Measurements from ENCODE around the gene IRF4.

DNA sequence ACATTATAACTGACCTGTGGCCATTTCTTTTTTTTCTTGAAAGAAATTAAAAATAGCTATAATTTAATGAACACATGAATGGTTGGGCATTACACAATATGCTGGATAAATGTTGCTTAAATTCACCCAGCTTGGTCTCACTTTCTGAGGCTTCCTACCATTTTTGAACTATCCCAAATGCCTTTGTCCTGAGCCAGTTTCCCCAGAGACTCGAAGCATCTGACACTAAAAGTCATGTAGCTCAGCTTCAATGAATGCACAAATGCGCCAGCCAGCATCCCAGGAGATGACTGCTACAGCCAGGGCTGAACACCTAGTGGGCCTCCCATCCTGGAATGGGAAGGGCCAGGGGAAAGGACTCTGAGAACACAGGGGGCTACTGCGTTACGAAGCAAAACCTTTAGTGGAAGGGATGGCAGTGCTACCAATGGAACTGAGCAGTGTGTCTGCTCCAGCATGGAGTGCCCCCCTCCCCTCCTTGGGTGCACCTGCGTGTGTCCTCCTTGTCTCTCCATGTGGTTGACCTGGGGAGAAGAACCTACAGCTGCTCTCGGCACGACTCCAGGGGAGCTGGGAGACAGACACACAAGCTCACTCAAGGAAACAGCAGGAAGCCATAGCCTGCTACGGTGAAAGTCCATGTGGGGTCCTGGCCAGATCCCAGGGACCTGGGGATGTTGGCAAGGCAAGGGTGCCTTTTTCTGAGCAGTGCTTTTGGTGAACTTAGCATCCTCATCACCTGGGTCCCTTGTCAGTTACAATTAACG, 60.9 kb downstream of the IRF4 start:
- TF ChIP-seq EZH2phosphoT487 (IDR thresholded peaks at IDR 0.05; ENCODE audit: unreplicated experiment) (no peak), POLR2AphosphoS5 (IDR thresholded peaks at IDR 0.05; ENCODE audit: low read depth) (no peak), CREB1 (CRISPR knock-in tag; IDR thresholded peaks at IDR 0.05; ENCODE audit: low read depth) (no peak), NANOG (IDR thresholded peaks at IDR 0.05; ENCODE audit: borderline replicate concordance) (no peak), EZH2 (IDR thresholded peaks at IDR 0.05; ENCODE audit: low read depth, unreplicated experiment) (no peak), ZNF114 (CRISPR knock-in tag; IDR thresholded peaks at IDR 0.05) (no peak), ZNF331 (CRISPR knock-in tag; IDR thresholded peaks at IDR 0.05; ENCODE audit: low read depth) (no peak), JUNB (IDR thresholded peaks at IDR 0.05; ENCODE audit: unreplicated experiment) (no peak), STAT1 (IDR thresholded peaks at IDR 0.05; ENCODE audit: unreplicated experiment) (no peak)
- TF ChIP-seq, protein P1, sequence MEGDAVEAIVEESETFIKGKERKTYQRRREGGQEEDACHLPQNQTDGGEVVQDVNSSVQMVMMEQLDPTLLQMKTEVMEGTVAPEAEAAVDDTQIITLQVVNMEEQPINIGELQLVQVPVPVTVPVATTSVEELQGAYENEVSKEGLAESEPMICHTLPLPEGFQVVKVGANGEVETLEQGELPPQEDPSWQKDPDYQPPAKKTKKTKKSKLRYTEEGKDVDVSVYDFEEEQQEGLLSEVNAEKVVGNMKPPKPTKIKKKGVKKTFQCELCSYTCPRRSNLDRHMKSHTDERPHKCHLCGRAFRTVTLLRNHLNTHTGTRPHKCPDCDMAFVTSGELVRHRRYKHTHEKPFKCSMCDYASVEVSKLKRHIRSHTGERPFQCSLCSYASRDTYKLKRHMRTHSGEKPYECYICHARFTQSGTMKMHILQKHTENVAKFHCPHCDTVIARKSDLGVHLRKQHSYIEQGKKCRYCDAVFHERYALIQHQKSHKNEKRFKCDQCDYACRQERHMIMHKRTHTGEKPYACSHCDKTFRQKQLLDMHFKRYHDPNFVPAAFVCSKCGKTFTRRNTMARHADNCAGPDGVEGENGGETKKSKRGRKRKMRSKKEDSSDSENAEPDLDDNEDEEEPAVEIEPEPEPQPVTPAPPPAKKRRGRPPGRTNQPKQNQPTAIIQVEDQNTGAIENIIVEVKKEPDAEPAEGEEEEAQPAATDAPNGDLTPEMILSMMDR (conservative IDR thresholded peaks at IDR 0.05; ENCODE audit: low read depth in 2 of 2), result no peak
- TF ChIP-seq, protein P2, sequence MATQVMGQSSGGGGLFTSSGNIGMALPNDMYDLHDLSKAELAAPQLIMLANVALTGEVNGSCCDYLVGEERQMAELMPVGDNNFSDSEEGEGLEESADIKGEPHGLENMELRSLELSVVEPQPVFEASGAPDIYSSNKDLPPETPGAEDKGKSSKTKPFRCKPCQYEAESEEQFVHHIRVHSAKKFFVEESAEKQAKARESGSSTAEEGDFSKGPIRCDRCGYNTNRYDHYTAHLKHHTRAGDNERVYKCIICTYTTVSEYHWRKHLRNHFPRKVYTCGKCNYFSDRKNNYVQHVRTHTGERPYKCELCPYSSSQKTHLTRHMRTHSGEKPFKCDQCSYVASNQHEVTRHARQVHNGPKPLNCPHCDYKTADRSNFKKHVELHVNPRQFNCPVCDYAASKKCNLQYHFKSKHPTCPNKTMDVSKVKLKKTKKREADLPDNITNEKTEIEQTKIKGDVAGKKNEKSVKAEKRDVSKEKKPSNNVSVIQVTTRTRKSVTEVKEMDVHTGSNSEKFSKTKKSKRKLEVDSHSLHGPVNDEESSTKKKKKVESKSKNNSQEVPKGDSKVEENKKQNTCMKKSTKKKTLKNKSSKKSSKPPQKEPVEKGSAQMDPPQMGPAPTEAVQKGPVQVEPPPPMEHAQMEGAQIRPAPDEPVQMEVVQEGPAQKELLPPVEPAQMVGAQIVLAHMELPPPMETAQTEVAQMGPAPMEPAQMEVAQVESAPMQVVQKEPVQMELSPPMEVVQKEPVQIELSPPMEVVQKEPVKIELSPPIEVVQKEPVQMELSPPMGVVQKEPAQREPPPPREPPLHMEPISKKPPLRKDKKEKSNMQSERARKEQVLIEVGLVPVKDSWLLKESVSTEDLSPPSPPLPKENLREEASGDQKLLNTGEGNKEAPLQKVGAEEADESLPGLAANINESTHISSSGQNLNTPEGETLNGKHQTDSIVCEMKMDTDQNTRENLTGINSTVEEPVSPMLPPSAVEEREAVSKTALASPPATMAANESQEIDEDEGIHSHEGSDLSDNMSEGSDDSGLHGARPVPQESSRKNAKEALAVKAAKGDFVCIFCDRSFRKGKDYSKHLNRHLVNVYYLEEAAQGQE (IDR thresholded peaks at IDR 0.05; ENCODE audit: unreplicated experiment), result no peak
- TF ChIP-seq, protein P3, sequence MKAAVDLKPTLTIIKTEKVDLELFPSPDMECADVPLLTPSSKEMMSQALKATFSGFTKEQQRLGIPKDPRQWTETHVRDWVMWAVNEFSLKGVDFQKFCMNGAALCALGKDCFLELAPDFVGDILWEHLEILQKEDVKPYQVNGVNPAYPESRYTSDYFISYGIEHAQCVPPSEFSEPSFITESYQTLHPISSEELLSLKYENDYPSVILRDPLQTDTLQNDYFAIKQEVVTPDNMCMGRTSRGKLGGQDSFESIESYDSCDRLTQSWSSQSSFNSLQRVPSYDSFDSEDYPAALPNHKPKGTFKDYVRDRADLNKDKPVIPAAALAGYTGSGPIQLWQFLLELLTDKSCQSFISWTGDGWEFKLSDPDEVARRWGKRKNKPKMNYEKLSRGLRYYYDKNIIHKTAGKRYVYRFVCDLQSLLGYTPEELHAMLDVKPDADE (IDR thresholded peaks at IDR 0.05), result no peak
- TF ChIP-seq, protein P4, sequence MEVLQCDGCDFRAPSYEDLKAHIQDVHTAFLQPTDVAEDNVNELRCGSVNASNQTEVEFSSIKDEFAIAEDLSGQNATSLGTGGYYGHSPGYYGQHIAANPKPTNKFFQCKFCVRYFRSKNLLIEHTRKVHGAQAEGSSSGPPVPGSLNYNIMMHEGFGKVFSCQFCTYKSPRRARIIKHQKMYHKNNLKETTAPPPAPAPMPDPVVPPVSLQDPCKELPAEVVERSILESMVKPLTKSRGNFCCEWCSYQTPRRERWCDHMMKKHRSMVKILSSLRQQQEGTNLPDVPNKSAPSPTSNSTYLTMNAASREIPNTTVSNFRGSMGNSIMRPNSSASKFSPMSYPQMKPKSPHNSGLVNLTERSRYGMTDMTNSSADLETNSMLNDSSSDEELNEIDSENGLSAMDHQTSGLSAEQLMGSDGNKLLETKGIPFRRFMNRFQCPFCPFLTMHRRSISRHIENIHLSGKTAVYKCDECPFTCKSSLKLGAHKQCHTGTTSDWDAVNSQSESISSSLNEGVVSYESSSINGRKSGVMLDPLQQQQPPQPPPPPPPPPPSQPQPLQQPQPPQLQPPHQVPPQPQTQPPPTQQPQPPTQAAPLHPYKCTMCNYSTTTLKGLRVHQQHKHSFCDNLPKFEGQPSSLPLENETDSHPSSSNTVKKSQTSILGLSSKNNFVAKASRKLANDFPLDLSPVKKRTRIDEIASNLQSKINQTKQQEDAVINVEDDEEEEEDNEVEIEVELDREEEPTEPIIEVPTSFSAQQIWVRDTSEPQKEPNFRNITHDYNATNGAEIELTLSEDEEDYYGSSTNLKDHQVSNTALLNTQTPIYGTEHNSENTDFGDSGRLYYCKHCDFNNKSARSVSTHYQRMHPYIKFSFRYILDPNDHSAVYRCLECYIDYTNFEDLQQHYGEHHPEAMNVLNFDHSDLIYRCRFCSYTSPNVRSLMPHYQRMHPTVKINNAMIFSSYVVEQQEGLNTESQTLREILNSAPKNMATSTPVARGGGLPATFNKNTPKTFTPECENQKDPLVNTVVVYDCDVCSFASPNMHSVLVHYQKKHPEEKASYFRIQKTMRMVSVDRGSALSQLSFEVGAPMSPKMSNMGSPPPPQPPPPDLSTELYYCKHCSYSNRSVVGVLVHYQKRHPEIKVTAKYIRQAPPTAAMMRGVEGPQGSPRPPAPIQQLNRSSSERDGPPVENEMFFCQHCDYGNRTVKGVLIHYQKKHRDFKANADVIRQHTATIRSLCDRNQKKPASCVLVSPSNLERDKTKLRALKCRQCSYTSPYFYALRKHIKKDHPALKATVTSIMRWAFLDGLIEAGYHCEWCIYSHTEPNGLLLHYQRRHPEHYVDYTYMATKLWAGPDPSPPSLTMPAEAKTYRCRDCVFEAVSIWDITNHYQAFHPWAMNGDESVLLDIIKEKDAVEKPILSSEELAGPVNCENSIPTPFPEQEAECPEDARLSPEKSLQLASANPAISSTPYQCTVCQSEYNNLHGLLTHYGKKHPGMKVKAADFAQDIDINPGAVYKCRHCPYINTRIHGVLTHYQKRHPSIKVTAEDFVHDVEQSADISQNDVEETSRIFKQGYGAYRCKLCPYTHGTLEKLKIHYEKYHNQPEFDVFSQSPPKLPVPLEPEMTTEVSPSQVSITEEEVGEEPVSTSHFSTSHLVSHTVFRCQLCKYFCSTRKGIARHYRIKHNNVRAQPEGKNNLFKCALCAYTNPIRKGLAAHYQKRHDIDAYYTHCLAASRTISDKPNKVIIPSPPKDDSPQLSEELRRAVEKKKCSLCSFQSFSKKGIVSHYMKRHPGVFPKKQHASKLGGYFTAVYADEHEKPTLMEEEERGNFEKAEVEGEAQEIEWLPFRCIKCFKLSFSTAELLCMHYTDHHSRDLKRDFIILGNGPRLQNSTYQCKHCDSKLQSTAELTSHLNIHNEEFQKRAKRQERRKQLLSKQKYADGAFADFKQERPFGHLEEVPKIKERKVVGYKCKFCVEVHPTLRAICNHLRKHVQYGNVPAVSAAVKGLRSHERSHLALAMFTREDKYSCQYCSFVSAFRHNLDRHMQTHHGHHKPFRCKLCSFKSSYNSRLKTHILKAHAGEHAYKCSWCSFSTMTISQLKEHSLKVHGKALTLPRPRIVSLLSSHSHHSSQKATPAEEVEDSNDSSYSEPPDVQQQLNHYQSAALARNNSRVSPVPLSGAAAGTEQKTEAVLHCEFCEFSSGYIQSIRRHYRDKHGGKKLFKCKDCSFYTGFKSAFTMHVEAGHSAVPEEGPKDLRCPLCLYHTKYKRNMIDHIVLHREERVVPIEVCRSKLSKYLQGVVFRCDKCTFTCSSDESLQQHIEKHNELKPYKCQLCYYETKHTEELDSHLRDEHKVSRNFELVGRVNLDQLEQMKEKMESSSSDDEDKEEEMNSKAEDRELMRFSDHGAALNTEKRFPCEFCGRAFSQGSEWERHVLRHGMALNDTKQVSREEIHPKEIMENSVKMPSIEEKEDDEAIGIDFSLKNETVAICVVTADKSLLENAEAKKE (CRISPR knock-in tag; IDR thresholded peaks at IDR 0.05), result no peak

All from GM23338 (cell line).